ENCODE measurements around the gene CEMIP. TPM values are rescaled to one million over a fixed set of nuclear protein-coding genes. Genes with fewer than 3 reads are reported as not detected.

Gene CEMIP
- total RNA-seq, 1 experiment from 2014 or later, result 0.03 TPM

GRCh38 chr15:80916056-80916455, 136.9 kb downstream of the CEMIP start:
- no peaks in the 10 kb centered on the region for H3K36me3 ChIP-seq
- H3K9me3 ChIP-seq (replicated peaks), result no peaks in the 10 kb centered on the region
- no peak for DNase-seq (ENCODE audit: low read depth in 1 of 2, low spot score in 2 of 2)

GRCh38 chr15:80918196-80918783, 139.1 kb downstream of the CEMIP start:
- Histone ChIP-seq H3K27me3 (replicated peaks) (no peaks in the 10 kb centered on the region), H3K4me3 (no peak overlapping the region), H3K4me1 (replicated peaks) (no peaks in the 10 kb centered on the region), H3K9me3 (replicated peaks) (no peaks in the 10 kb centered on the region), H3K27ac (no peak overlapping the region), H3K36me3 (no peaks in the 10 kb centered on the region)
- no peak for DNase-seq (ENCODE audit: low read depth in 1 of 2, low spot score in 2 of 2)

More at GRCh38 chr15:80916056-80916455, 136.9 kb downstream of the CEMIP start:
- Histone ChIP-seq H3K4me1 (replicated peaks) (no peaks in the 10 kb centered on the region), H3K4me3 (no peak overlapping the region), H3K27ac (no peak overlapping the region), H3K27me3 (replicated peaks) (no peaks in the 10 kb centered on the region)

DNA sequence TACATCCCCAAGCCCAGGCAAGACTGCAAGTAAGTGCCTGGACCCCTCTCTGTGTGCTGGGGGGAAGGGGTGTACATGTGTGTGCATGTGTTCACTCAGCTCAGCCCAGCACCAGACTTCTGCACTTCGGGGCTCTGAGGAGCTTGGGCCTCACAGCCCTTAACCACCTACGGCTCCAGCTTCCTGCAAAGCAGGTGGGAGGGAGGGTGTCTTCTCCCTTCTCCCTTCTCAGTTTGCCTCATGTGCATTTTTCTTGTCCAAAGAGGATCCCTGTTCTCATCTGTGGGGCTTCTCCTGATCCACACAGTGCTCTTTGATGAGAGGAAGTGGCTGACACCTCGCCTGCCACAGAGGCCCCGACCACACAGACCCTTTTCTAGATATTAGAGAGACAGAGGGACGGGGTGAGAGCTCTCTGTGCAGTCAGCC, 141.1 kb downstream of the CEMIP start:
- no peak overlapping the region for H3K27ac ChIP-seq
- H3K9me3 ChIP-seq (replicated peaks), result no peaks in the 10 kb centered on the region
- H3K4me3 ChIP-seq, result no peak overlapping the region
- H3K36me3 ChIP-seq, result no peaks in the 10 kb centered on the region
- H3K27me3 ChIP-seq (replicated peaks), result no peaks in the 10 kb centered on the region
- DNase-seq (ENCODE audit: low read depth in 1 of 2, low spot score in 2 of 2), result no peak
- no peaks in the 10 kb centered on the region for H3K4me1 ChIP-seq (replicated peaks)

DNA sequence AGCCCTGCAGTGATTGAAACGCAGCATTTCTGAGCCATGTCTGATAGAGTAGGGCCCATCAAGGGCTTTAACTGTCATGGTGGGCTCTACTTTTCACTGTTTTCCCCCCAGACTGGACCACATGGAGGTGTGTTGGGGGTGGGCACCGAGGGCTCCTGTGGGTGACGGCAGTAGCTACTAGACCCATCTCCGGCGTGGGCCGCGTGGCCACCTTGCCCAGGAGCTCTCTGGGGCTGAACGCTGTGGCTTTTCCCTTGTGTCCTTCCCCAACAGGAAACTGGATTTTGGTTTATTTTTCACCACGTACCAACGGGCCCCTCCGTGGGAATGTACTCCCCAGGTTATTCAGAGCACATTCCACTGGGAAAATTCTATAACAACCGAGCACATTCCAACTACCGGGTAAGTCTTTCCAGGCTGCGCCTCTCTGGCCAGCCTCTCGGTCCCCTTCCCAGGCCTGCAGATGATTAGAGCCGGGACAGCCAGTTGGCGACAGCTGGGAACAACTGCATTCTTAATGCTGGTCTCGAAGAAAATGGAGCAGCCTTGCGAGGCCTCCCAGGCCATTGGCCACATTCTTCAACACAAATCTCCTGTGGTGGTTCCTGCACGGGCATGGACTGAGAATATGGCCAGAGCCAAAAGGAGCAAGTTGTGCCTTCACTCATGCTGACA, 142.7 kb downstream of the CEMIP start:
- Histone ChIP-seq H3K9me3 (replicated peaks) (no peaks in the 10 kb centered on the region), H3K4me1 (replicated peaks) (peaks cover 6% of the 10 kb centered on the region), H3K27me3 (replicated peaks) (no peaks in the 10 kb centered on the region), H3K36me3 (no peaks in the 10 kb centered on the region), H3K4me3 (no peak overlapping the region), H3K27ac (no peak overlapping the region)
- DNase-seq (ENCODE audit: low read depth in 1 of 2, low spot score in 2 of 2), result no peak

- H3K4me3 ChIP-seq, result no peak overlapping the region
- H3K27ac ChIP-seq, result no peak overlapping the region
- H3K27me3 ChIP-seq (replicated peaks), result no peaks in the 10 kb centered on the region
- H3K36me3 ChIP-seq, result no peaks in the 10 kb centered on the region
- DNase-seq (ENCODE audit: low read depth in 1 of 2, low spot score in 2 of 2), result no peak
- no peaks in the 10 kb centered on the region for H3K9me3 ChIP-seq (replicated peaks)
- H3K4me1 ChIP-seq (replicated peaks), result peaks cover 6% of the 10 kb centered on the region
Observed at GRCh38 chr15:80923668-80924067, 144.5 kb downstream of the CEMIP start.

GRCh38 chr15:80924278-80924677, 145.1 kb downstream of the CEMIP start:
- Histone ChIP-seq H3K27ac (no peak overlapping the region), H3K36me3 (no peaks in the 10 kb centered on the region), H3K27me3 (replicated peaks) (no peaks in the 10 kb centered on the region), H3K9me3 (replicated peaks) (no peaks in the 10 kb centered on the region), H3K4me1 (replicated peaks) (peaks cover 12% of the 10 kb centered on the region), H3K4me3 (no peak overlapping the region)
- DNase-seq (ENCODE audit: low read depth in 1 of 2, low spot score in 2 of 2), result no peak

DNA sequence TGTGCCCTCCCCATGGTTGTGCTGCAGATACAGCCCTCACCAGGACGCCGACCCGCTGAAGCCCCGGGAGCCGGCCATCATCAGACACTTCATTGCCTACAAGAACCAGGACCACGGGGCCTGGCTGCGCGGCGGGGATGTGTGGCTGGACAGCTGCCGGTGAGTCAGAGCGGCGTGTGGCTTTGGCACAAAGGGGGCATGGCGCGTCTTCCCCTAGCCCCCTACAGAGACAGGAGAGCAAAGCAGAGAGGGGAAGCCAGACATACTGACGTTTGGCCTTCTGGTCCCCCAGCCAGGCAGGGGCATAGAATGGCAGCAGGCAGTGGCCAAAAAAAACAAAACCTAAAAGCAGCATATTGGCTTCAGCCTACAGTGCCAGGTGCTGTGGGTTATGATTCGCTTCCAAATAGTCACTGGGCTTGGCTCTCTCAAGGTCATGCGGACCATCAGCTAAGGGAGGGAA, 146.5 kb downstream of the CEMIP start:
- H3K27ac ChIP-seq, result no peak overlapping the region
- H3K36me3 ChIP-seq, result no peaks in the 10 kb centered on the region
- no peak overlapping the region for H3K4me3 ChIP-seq
- peak; percentile 13 to 52 for DNase-seq (ENCODE audit: low read depth in 1 of 2, low spot score in 2 of 2)
- no peaks in the 10 kb centered on the region for H3K9me3 ChIP-seq (replicated peaks)
- H3K4me1 ChIP-seq (replicated peaks), result peaks cover 20% of the 10 kb centered on the region
- no peaks in the 10 kb centered on the region for H3K27me3 ChIP-seq (replicated peaks)

DNA sequence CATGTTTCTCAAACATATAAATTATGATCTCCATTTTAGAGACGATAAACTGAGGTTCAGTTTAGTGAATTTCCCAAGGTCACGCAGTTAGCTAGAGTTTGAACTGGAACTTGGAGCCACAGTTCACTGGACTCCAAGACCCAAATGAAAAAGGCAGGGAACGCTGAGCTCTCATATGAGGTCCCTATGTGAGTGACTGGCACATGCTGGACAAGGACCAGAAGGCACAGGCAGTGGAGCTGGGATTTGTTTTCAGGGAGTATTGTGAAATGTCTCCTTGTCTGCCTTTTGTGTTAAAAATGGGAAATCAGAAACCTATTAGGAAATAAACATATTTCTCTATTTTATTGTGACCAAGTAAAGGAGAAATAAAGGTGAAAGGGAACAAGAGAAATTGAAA, 147.0 kb downstream of the CEMIP start:
- H3K4me1 ChIP-seq (replicated peaks), result peaks cover 20% of the 10 kb centered on the region
- H3K4me3 ChIP-seq, result no peak overlapping the region
- DNase-seq (ENCODE audit: low read depth in 1 of 2, low spot score in 2 of 2), result no peak
- H3K27ac ChIP-seq, result no peak overlapping the region
- H3K36me3 ChIP-seq, result no peaks in the 10 kb centered on the region
- H3K9me3 ChIP-seq (replicated peaks), result no peaks in the 10 kb centered on the region
- H3K27me3 ChIP-seq (replicated peaks), result no peaks in the 10 kb centered on the region

- H3K4me1 ChIP-seq (replicated peaks), result peaks cover 20% of the 10 kb centered on the region
Observed at GRCh38 chr15:80929225-80929624, 150.1 kb downstream of the CEMIP start.

DNA sequence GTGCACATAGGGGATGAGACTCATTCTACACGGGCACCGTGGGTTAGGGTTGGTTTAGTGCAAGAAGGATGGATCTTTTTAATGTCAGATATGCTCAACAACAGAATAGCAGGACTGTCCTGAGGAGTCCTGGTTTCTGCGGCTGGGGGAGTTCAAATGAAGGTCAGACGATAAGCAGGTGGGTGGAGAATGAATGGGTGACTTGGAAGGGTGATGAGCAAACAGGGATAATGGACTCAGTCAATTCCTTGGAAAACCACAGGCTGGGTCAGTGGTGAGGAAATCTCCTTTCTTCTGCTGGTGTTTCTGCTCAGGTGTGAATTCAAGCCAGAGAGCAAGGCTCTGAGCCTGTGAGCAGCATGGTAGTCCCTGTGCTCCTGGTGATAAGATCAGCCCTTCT, 150.5 kb downstream of the CEMIP start:
- Histone ChIP-seq H3K4me1 (replicated peaks) (peaks cover 20% of the 10 kb centered on the region), H3K27ac (no peak overlapping the region), H3K36me3 (no peaks in the 10 kb centered on the region)

More at GRCh38 chr15:80929225-80929624, 150.1 kb downstream of the CEMIP start:
- peak; percentile 56 to 60 for DNase-seq (ENCODE audit: low read depth in 1 of 2, low spot score in 2 of 2)
- Histone ChIP-seq H3K27ac (no peak overlapping the region), H3K36me3 (no peaks in the 10 kb centered on the region), H3K9me3 (replicated peaks) (no peaks in the 10 kb centered on the region), H3K4me3 (no peak overlapping the region), H3K27me3 (replicated peaks) (no peaks in the 10 kb centered on the region)

GRCh38 chr15:80931191-80931590, 152.0 kb downstream of the CEMIP start:
- no peak overlapping the region for H3K27ac ChIP-seq

More for the DNA sequence above, 150.5 kb downstream of the CEMIP start:
- no peak for DNase-seq (ENCODE audit: low read depth in 1 of 2, low spot score in 2 of 2)
- Histone ChIP-seq H3K27me3 (replicated peaks) (no peaks in the 10 kb centered on the region), H3K4me3 (no peak overlapping the region), H3K9me3 (replicated peaks) (no peaks in the 10 kb centered on the region)

GRCh38 chr15:80931721-80932512, 152.7 kb downstream of the CEMIP start:
- no peaks in the 10 kb centered on the region for H3K36me3 ChIP-seq

More at GRCh38 chr15:80931191-80931590, 152.0 kb downstream of the CEMIP start:
- Histone ChIP-seq H3K4me3 (no peak overlapping the region), H3K9me3 (replicated peaks) (no peaks in the 10 kb centered on the region), H3K27me3 (replicated peaks) (no peaks in the 10 kb centered on the region), H3K4me1 (replicated peaks) (peaks cover 14% of the 10 kb centered on the region), H3K36me3 (no peaks in the 10 kb centered on the region)
- DNase-seq (ENCODE audit: low read depth in 1 of 2, low spot score in 2 of 2), result no peak

DNA sequence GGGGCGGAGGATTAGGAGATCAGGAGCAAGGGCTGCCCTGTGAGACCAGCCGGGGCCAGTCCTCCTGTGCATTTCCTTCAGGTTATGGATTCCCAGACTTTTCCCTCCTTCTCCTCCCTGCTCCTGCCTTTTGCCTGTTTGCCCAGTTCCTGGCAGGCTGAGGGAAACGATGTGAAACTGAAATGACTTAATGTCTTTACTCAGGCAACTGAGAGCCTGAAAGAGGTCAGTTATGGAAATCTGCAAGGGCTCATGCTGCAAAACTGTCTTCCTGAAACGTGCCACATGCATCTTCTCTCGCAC, 153.3 kb downstream of the CEMIP start:
- H3K4me1 ChIP-seq (replicated peaks), result peaks cover 14% of the 10 kb centered on the region
- H3K27me3 ChIP-seq (replicated peaks), result no peaks in the 10 kb centered on the region
- no peak for DNase-seq (ENCODE audit: low read depth in 1 of 2, low spot score in 2 of 2)
- no peaks in the 10 kb centered on the region for H3K9me3 ChIP-seq (replicated peaks)
- H3K27ac ChIP-seq, result no peak overlapping the region
- H3K4me3 ChIP-seq, result no peak overlapping the region
- H3K36me3 ChIP-seq, result no peaks in the 10 kb centered on the region

More at GRCh38 chr15:80931721-80932512, 152.7 kb downstream of the CEMIP start:
- DNase-seq (ENCODE audit: low read depth in 1 of 2, low spot score in 2 of 2), result no peak
- Histone ChIP-seq H3K27me3 (replicated peaks) (no peaks in the 10 kb centered on the region), H3K9me3 (replicated peaks) (no peaks in the 10 kb centered on the region), H3K27ac (no peak overlapping the region), H3K4me3 (no peak overlapping the region), H3K4me1 (replicated peaks) (peaks cover 14% of the 10 kb centered on the region)

GRCh38 chr15:80932989-80933388, 153.8 kb downstream of the CEMIP start:
- H3K27me3 ChIP-seq (replicated peaks), result no peaks in the 10 kb centered on the region
- peaks cover 14% of the 10 kb centered on the region for H3K4me1 ChIP-seq (replicated peaks)
- no peaks in the 10 kb centered on the region for H3K36me3 ChIP-seq
- no peak overlapping the region for H3K27ac ChIP-seq
- no peak for DNase-seq (ENCODE audit: low read depth in 1 of 2, low spot score in 2 of 2)
- no peaks in the 10 kb centered on the region for H3K9me3 ChIP-seq (replicated peaks)
- H3K4me3 ChIP-seq, result no peak overlapping the region

Data from SJSA1 (cell line).